ENCODE data around the gene HHIPL1. TPM values are rescaled to one million over a fixed set of nuclear protein-coding genes. Genes with fewer than 3 reads are reported as not detected.

Gene HHIPL1
- 0.16 to 0.38 TPM (median 0.20 TPM) in 5 replicates for total RNA-seq (2022; extraction: Qiagen RNA extraction; ENCODE audit: low read depth)

DNA sequence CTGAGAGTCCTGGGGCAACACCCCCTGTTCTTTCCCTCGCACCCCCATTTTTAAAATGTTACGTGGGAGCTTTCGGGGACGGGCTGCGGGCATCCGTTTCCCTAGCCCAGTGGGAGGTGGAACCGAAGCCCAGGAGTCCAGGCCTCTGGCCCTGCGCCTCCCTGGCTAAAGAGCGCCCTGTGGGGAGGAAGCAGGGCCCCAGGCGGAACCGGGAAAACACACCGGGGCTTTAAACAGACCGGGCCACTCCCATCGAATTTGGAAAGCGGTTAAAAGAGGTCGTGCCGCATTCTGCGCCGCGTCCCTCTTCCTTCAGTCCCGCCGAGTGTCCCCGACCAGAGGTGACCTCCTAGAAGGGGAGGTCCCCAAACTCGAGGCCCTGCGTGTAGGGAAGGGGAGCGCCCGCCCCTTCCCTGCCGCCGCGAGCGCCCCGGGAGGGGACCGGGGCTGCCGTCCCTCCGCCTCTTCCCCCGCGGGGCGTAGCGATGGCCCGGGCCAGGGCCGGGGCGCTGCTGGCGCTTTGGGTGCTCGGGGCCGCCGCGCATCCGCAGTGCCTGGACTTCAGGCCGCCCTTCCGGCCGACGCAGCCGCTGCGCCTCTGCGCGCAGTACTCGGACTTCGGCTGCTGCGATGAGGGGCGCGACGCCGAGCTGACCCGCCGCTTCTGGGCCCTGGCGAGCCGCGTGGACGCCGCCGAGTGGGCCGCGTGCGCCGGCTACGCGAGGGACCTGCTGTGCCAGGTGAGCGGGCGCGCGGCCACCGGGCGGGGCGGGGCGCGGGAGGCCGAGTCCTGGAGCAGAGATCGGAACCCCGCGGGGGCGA is at the start of gene HHIPL1:
Gene HHIPL1 (plus strand): TSS at position 407 of the 822 bp plus-strand sequence. CDS start 79 bp downstream, at position 486.

DNA sequence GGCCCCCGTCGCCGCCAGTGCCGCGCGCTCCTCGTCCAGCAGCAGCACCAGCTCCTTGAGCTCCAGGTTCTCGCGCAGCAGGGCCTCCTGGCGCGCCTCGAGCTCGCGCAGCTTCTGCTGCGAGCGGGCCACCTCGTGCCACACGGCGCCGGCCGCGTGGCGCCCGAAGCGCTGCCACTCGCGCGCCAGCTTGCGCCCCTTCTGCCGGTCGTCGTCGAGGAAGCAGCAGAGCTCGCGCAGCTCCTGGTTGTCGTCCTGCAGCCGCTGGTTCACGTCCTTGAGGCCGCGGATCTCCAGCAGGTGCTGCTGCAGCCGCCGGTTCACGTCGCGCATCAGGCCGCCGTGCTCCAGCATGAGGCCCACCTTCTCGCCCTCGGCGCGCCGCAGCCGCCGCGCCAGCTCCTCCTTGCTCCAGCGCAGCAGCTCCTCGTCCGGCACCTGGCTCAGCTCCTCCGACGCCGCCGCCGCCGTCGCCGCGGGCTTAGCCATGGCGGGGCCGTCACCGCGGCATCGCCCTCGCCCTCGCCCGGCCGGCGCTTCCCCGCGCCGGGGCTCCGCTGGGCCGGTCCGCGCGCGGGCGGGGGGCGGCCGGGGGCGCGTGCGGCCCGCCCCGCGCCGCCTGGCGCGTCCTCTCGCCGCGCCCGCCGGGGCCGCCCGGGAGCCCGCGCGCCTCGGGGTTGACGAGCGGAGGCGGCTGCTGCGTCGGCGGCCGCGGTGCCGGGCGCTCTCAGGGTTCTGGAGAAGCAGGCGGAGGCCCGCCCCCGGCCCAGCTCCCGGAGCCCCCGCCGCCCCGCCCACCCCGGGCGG is 41.3 kb upstream of the HHIPL1 start, which contains the start of gene CCDC85C:
Gene CCDC85C (minus strand): TSS at position 737 of the 807 bp plus-strand sequence. CDS start 248 bp downstream, at position 489.

GRCh38 chr14:99683619-99684409 is 38.9 kb downstream of the HHIPL1 start, which contains the start of gene CYP46A1:
Gene CYP46A1 (plus strand): TSS chr14:99684298. CDS start chr14:99684418, 120 bp downstream.

Other genes with a start within 250 kb of the HHIPL1 start
- 43.3 to 48.9 TPM (median 48.2 TPM) in 5 replicates for gene SETD3, start 164.3 kb upstream of the HHIPL1 start, total RNA-seq (2022; extraction: Qiagen RNA extraction; ENCODE audit: low read depth)
- 47.1 to 54.6 TPM (median 50.9 TPM) in 5 replicates for gene CCNK, start 163.7 kb upstream of the HHIPL1 start, total RNA-seq (2022; extraction: Qiagen RNA extraction; ENCODE audit: low read depth)
- 33.8 to 44.2 TPM (median 41.9 TPM) in 5 replicates for gene CCDC85C, start 40.9 kb upstream of the HHIPL1 start, total RNA-seq (2022; extraction: Qiagen RNA extraction; ENCODE audit: low read depth)
- 0.07 to 0.42 TPM (median 0.16 TPM) in 5 replicates for gene CYP46A1, start 39.2 kb downstream of the HHIPL1 start, total RNA-seq (2022; extraction: Qiagen RNA extraction; ENCODE audit: low read depth)
- gene EML1, start 148.3 kb downstream of the HHIPL1 start, total RNA-seq (2022; extraction: Qiagen RNA extraction; ENCODE audit: low read depth), result 30.1 to 39.6 TPM (median 37.3 TPM) in 5 replicates